NCI-H460 (cell line): ENCODE measurements around the gene HIPK2. TPM values are rescaled to one million over a fixed set of nuclear protein-coding genes. Genes with fewer than 3 reads are reported as not detected.

Source experiments
- DNase-seq: peaks from one replicate; pipeline ENCODE4 v3.0.0-alpha.2; 2016; ENCODE audit warnings: low read depth; ENCODE audit errors: extremely low read depth
- total RNA-seq: library from RNA; depleted of rRNA; stranded (reverse); fragments of >200 nt; shearing (Covaris generic); gene quantifications from 2 replicates; pipeline ENCODE4 v1.2.3, GENCODE V29; 2014

HIPK2 gene
- total RNA-seq, 1 experiment from 2014 or later = 20.6 TPM

- DNase-seq = no peak
Observed at GRCh38 chr7:139737221-139738100, 40.3 kb downstream of the HIPK2 start.

GRCh38 chr7:139735912-139736595, 41.7 kb downstream of the HIPK2 start:
- no peak for DNase-seq

GRCh38 chr7:139735466-139735865, 42.3 kb downstream of the HIPK2 start:
- DNase-seq = no peak

- no peak for DNase-seq
Observed at GRCh38 chr7:139734395-139734794, 43.4 kb downstream of the HIPK2 start.

- DNase-seq = no peak
Observed at GRCh38 chr7:139733751-139734150, 44.0 kb downstream of the HIPK2 start.

GRCh38 chr7:139732471-139733167, 45.2 kb downstream of the HIPK2 start:
- DNase-seq = no peak

- peak; percentile 88 for DNase-seq
Observed at GRCh38 chr7:139731802-139732470, 45.9 kb downstream of the HIPK2 start.

- no peak for DNase-seq
Observed at GRCh38 chr7:139730746-139731612, 46.8 kb downstream of the HIPK2 start.

- DNase-seq = no peak
Observed at GRCh38 chr7:139728203-139728602, 49.6 kb downstream of the HIPK2 start.

- no peak for DNase-seq
Observed at GRCh38 chr7:139727151-139727705, 50.6 kb downstream of the HIPK2 start.

- no peak for DNase-seq
Observed at GRCh38 chr7:139726485-139726869, 51.3 kb downstream of the HIPK2 start.

- no peak for DNase-seq
Observed at GRCh38 chr7:139725858-139726484, 51.8 kb downstream of the HIPK2 start.

- no peak for DNase-seq
Observed at GRCh38 chr7:139725077-139725476, 52.7 kb downstream of the HIPK2 start.

GRCh38 chr7:139722604-139723003, 55.2 kb downstream of the HIPK2 start:
- DNase-seq = no peak

- no peak for DNase-seq
Observed at GRCh38 chr7:139721821-139722220, 56.0 kb downstream of the HIPK2 start.

GRCh38 chr7:139721417-139721816, 56.4 kb downstream of the HIPK2 start:
- no peak for DNase-seq

GRCh38 chr7:139720705-139721231, 57.0 kb downstream of the HIPK2 start:
- DNase-seq = no peak

GRCh38 chr7:139720186-139720585, 57.6 kb downstream of the HIPK2 start:
- no peak for DNase-seq

GRCh38 chr7:139718859-139719258, 58.9 kb downstream of the HIPK2 start:
- no peak for DNase-seq
